ENCODE data around the gene GH1.

GH1 gene

GRCh38 chr17:63930951-63931575 is 12.4 kb upstream of the GH1 start:
- peaks cover 0 to 6% (median 0%) of the 10 kb centered on the region in 4 donors for H3K4me1 ChIP-seq
- no peak for TF ChIP-seq CTCF (IDR thresholded peaks at IDR 0.05)
- peaks cover 0 to 16% of the 10 kb centered on the region in 2 donors for H3K27me3 ChIP-seq
- peak; percentile 68 to 80 for DNase-seq
- H3K4me3 ChIP-seq: no peak overlapping the region
- H3K36me3 ChIP-seq: no peaks in the 10 kb centered on the region
- no peaks in the 10 kb centered on the region for H3K9me3 ChIP-seq
- H3K27ac ChIP-seq: no peak overlapping the region
- intact Hi-C loops (cut with DNase I; ENCODE audit: low total_unique reads): no loop called here

- no peak for TF ChIP-seq CTCF (IDR thresholded peaks at IDR 0.05)
- DNase-seq: peak in 1 of 2 donors; percentile 47
- intact Hi-C loops (cut with DNase I; ENCODE audit: low total_unique reads): loop anchor here (10.0 kb wide), 1 partner anchor 95 kb away; the partner anchor contains the start of gene ICAM2
- peaks cover 0 to 6% (median 0%) of the 10 kb centered on the region in 4 donors for H3K4me1 ChIP-seq
- peaks cover 0 to 12% of the 10 kb centered on the region in 2 donors for H3K27me3 ChIP-seq
- no peaks in the 10 kb centered on the region for H3K9me3 ChIP-seq
- H3K36me3 ChIP-seq: no peaks in the 10 kb centered on the region
- no peak overlapping the region for H3K27ac ChIP-seq
- H3K4me3 ChIP-seq: no peak overlapping the region
These were observed 11.5 kb upstream of the GH1 start for GRCh38 chr17:63929860-63930766.

GRCh38 chr17:63928966-63929695 is 10.5 kb upstream of the GH1 start:
- Histone ChIP-seq H3K27me3 (peaks cover 0 to 8% of the 10 kb centered on the region in 2 donors), H3K4me1 (peaks cover 0 to 6% (median 0%) of the 10 kb centered on the region in 4 donors), H3K36me3 (no peaks in the 10 kb centered on the region), H3K27ac (no peak overlapping the region), H3K9me3 (no peaks in the 10 kb centered on the region), H3K4me3 (no peak overlapping the region)
- no peak for DNase-seq
- intact Hi-C loops (cut with DNase I; ENCODE audit: low total_unique reads): loop anchor here (10.0 kb wide), 1 partner anchor 96 kb away; the partner anchor contains the start of gene ICAM2
- TF ChIP-seq CTCF (IDR thresholded peaks at IDR 0.05): no peak

GRCh38 chr17:63928172-63928666 is 9.6 kb upstream of the GH1 start:
- peaks cover 0 to 6% (median 0%) of the 10 kb centered on the region in 4 donors for H3K4me1 ChIP-seq
- no peak for TF ChIP-seq CTCF (IDR thresholded peaks at IDR 0.05)
- H3K27ac ChIP-seq: no peak overlapping the region
- no peaks in the 10 kb centered on the region for H3K36me3 ChIP-seq
- no peak overlapping the region for H3K4me3 ChIP-seq
- intact Hi-C loops (cut with DNase I; ENCODE audit: low total_unique reads): loop anchor here (10.0 kb wide), 1 partner anchor 97 kb away; the partner anchor contains the start of gene ICAM2
- H3K27me3 ChIP-seq: peaks cover 0 to 8% of the 10 kb centered on the region in 2 donors
- no peaks in the 10 kb centered on the region for H3K9me3 ChIP-seq
- no peak for DNase-seq
